Ovary (tissue), 3 donors: Measurements from ENCODE around the gene CCDC63.
"Not testable (repeated sequence)": the region's sequence is repeated elsewhere in the genome, so short reads cannot be mapped to it uniquely, and the experiment has no call there.

Experiments used
- CTCF ChIP-seq, 3 donors: fragments of 450-650 bp in 2 of 3; fragments of 200-600 bp in 1 of 3; IDR thresholded peaks; one replicate each; pipeline versions ENCODE4 v1.5.1 to v1.8.0; 2016 to 2022; ENCODE audit warnings: antibody characterized with exemption in 3 of 3, mild to moderate bottlenecking in 1 of 3
- EP300 ChIP-seq: sonication (generic); formaldehyde crosslinking; IDR thresholded peaks from one replicate; pipeline ENCODE4 v1.6.1; 2017; ENCODE audit warnings: antibody characterized with exemption
- POLR2A ChIP-seq: fragments of 450-650 bp; IDR thresholded peaks from one replicate; pipeline ENCODE4 v1.6.1; 2017; ENCODE audit warnings: antibody characterized with exemption, mild to moderate bottlenecking, moderate library complexity
- donor health status: DM: no; HTN: no; CAD: no.

DNA sequence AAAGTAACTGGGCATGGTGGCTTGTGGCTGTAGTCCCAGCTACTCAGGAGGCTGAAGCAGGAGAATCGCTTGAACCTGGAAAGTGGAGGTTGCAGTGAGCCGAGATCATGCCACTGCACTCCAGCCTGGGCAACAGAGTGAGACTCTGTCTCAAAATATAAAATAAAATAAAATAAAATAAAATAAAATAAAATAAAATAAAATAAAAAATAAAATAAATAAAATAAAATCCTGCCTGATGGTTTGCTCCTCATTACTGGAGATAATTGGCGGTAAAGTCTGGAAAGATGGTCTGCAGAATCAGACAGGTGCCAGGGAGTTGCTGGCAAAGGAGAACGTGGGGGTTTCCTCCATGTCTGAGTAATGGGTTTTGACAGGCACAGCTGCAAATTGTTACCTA lies 11.2 kb downstream of the CCDC63 start:
- not testable (repeated sequence) for TF ChIP-seq CTCF (IDR thresholded peaks at IDR 0.05); EP300; POLR2A
